HCT116 (cell line): Measurements from ENCODE around the gene ADA. TPM values are rescaled to one million over a fixed set of nuclear protein-coding genes. Genes with fewer than 3 reads are reported as not detected.

Experiments
- ATAC-seq: fragments of 200-7000 bp; cut with Tn5 transposase; 2 replicates; pipeline ENCODE4 v1.9.1; 2020; ENCODE audit warnings: mild to moderate bottlenecking, moderate library complexity
- BruUV-seq: library from RNA; stranded (reverse); fragments of 400-500 nt; replicated peaks from 2 replicates; lab custom pipeline; 2021; lab: Mats Ljungman, UMichigan
- CTCF ChIA-PET: fragments of 300-600 bp; sonication (Branson Sonifier 250); formaldehyde crosslinking; loops from one replicate; lab custom pipeline; 2021; ENCODE audit warnings: antibody characterized with exemption; lab: Charles Lee
- POLR2A ChIA-PET: fragments of 300-600, 350-600 bp; sonication (Branson Sonifier 250); formaldehyde crosslinking; loops from one replicate; lab custom pipeline; 2021; ENCODE audit warnings: antibody characterized with exemption; lab: Charles Lee
- RAD21 ChIA-PET, 2 experiments: fragments of 300-600 bp; sonication (Branson Sonifier 250); formaldehyde crosslinking; loops; one replicate each; lab custom pipeline; 2023; ENCODE audit warnings: low total read pairs in 2 of 2; ENCODE audit not compliant: uncharacterized antibody in 2 of 2, unreplicated experiment in 2 of 2, low non-redundant PET in 1 of 2; lab: Charles Lee
- DNase-seq: peaks from one replicate; pipeline ENCODE4 v3.0.0-alpha.2; 2010; ENCODE audit warnings: low read depth, low spot score
- H2AFZ ChIP-seq: fragments of 200-600 bp; shearing (Covaris generic), sonication (generic); 2 replicates; pipeline ENCODE4 v1.6.1; 2017; ENCODE audit warnings: low read depth, mixed run types, mixed read lengths, antibody characterized with exemption, low read length; ENCODE audit not compliant: poor library complexity, severe bottlenecking
- H3K27ac ChIP-seq: 2 replicates; pipeline ENCODE4 v1.5.1; 2012; ENCODE audit warnings: low read depth, low read length
- H3K27me3 ChIP-seq: fragments of 200-600 bp; sonication (generic); 2 replicates; pipeline ENCODE4 v1.6.1; 2016; ENCODE audit warnings: mixed run types, low read length, mixed read lengths; ENCODE audit not compliant: insufficient read depth
- H3K36me3 ChIP-seq, 2 experiments: fragments of 200-500 bp in 1 of 2; fragments of 200-600 bp in 1 of 2; sonication (Bioruptor generic) in 1 of 2; sonication (generic) in 1 of 2; 2 replicates each; pipeline versions ENCODE4 v1.5.1 to v1.6.1; 2014 to 2016; ENCODE audit warnings: low read length in 2 of 2, inconsistent platforms in 1 of 2, mixed read lengths in 1 of 2, mixed run types in 1 of 2; ENCODE audit not compliant: insufficient read depth in 2 of 2, control insufficient read depth in 1 of 2
- H3K4me1 ChIP-seq, 2 experiments: fragments of 200-600 bp in 1 of 2; sonication (generic) in 1 of 2; 2 replicates each; pipeline versions ENCODE4 v1.5.1 to v1.6.1; 2012 to 2017; ENCODE audit warnings: low read length in 2 of 2, inconsistent platforms in 1 of 2, mild to moderate bottlenecking in 1 of 2, mixed read lengths in 1 of 2, mixed run types in 1 of 2, moderate library complexity in 1 of 2; ENCODE audit not compliant: insufficient read depth in 2 of 2, control insufficient read depth in 1 of 2
- H3K4me2 ChIP-seq: fragments of 200-600 bp; sonication (generic); 2 replicates; pipeline ENCODE4 v1.6.1; 2017; ENCODE audit warnings: mixed run types, low read length, mixed read lengths
- H3K4me3 ChIP-seq, 2 experiments: fragments of 200-600 bp in 1 of 2; sonication (generic) in 1 of 2; replicated peaks in 1 of 2; 2 replicates each; pipeline ENCODE4 v1.5.1; 2011 to 2016; ENCODE audit warnings: low read length in 2 of 2, control low read depth in 1 of 2, low read depth in 1 of 2, mild to moderate bottlenecking in 1 of 2, mixed read lengths in 1 of 2, mixed run types in 1 of 2
- H3K79me2 ChIP-seq: fragments of 200-600 bp; sonication (generic); 2 replicates; pipeline ENCODE4 v1.6.1; 2017; ENCODE audit warnings: mild to moderate bottlenecking, mixed run types, low read length, moderate library complexity, mixed read lengths; ENCODE audit not compliant: insufficient read depth
- H3K9ac ChIP-seq: fragments of 200-600 bp; sonication (generic); 2 replicates; pipeline ENCODE4 v1.6.1; 2016; ENCODE audit warnings: low read length, mixed read lengths
- H3K9me2 ChIP-seq: fragments of 200-600 bp; sonication (generic), shearing (Covaris generic); 2 replicates; pipeline ENCODE4 v1.6.1; 2017; ENCODE audit warnings: mixed run types, mild to moderate bottlenecking, moderate library complexity; ENCODE audit not compliant: insufficient read depth
- H3K9me3 ChIP-seq, 2 experiments: fragments of 200-500 bp in 1 of 2; fragments of 200-600 bp in 1 of 2; sonication (Bioruptor generic) in 1 of 2; sonication (generic) in 1 of 2; 2 replicates each; pipeline ENCODE4 v1.6.1; 2014 to 2017; ENCODE audit warnings: low read length in 2 of 2, mixed read lengths in 2 of 2, inconsistent platforms in 1 of 2, low read depth in 1 of 2, mild to moderate bottlenecking in 1 of 2, mixed run types in 1 of 2, moderate library complexity in 1 of 2; ENCODE audit not compliant: control insufficient read depth in 1 of 2, insufficient read depth in 1 of 2
- H4K20me1 ChIP-seq: fragments of 200-600 bp; sonication (generic), shearing (Covaris generic); 2 replicates; pipeline ENCODE4 v1.6.1; 2017; ENCODE audit warnings: mixed run types, mild to moderate bottlenecking, moderate library complexity; ENCODE audit not compliant: insufficient read depth
- EZH2phosphoT487 ChIP-seq: fragments of 200-600 bp; IDR thresholded peaks from 2 replicates; pipeline ENCODE4 v1.6.1; 2018; ENCODE audit warnings: antibody characterized with exemption, borderline replicate concordance
- FOSL1 ChIP-seq: IDR thresholded peaks from 2 replicates; pipeline ENCODE4 v1.6.1; 2012; ENCODE audit warnings: low read depth
- POLR2AphosphoS5 ChIP-seq: IDR thresholded peaks from 2 replicates; pipeline ENCODE4 v1.6.1; 2011; ENCODE audit warnings: mild to moderate bottlenecking, low read depth, low read length, moderate library complexity
- SIN3A ChIP-seq: IDR thresholded peaks from 2 replicates; pipeline ENCODE4 v1.6.1; 2012; ENCODE audit warnings: low read depth
- SRF ChIP-seq: IDR thresholded peaks from 2 replicates; pipeline ENCODE4 v1.6.1; 2012; ENCODE audit warnings: low read depth
- YY1 ChIP-seq: IDR thresholded peaks from 2 replicates; pipeline ENCODE4 v1.6.1; 2011; ENCODE audit warnings: low read length, low read depth, moderate library complexity, mild to moderate bottlenecking; ENCODE audit not compliant: insufficient replicate concordance; ENCODE audit errors: extremely low read depth
- intact Hi-C: fragments of 100-400 bp; cut with micrococcal nuclease; formaldehyde crosslinking; loops from 2 replicates; pipeline ENCODE4 v1.10.0; 2022
- total RNA-seq: library from RNA; stranded (reverse); gene quantifications from one replicate; pipeline ENCODE4 v1.2.1, GENCODE V29; 2021; ENCODE audit not compliant: unreplicated experiment
- TF ChIP-seq, protein P1 (sequence below): IDR thresholded peaks from 2 replicates; pipeline ENCODE4 v1.6.1; 2012
- TF ChIP-seq, protein P2 (sequence below): IDR thresholded peaks from 2 replicates; pipeline ENCODE4 v1.6.1; 2012; ENCODE audit warnings: low read depth

The ADA gene
- total RNA-seq, 1 experiment from 2014 or later: 25.9 TPM

DNA sequence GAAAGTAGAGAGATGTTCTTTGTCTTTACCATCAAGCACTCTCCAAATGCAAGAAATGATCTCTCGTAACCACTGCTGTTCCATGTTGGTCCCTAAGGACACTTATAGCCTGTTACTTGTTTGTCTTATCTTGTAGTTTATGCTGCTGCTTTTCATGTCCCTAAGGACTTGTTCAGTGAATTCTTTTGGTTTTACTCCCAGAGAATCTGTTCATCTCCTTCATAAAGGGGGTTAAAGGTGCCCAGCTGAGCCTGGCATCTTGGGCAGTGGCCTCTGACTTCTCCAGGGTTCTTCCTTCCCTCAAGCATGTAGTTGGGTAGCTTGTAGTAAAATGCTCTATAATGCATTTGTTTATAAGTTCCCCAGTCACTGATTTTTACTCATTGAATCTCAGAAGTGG is 70.0 kb downstream of the ADA start:
- Histone ChIP-seq H4K20me1 (no peaks in the 10 kb centered on the region), H3K4me2 (no peak overlapping the region), H3K4me1 (peaks cover 5 to 13% of the 10 kb centered on the region in 2 experiments), H3K79me2 (no peaks in the 10 kb centered on the region), H3K36me3 (no peaks in the 10 kb centered on the region), H3K4me3 (no peak overlapping the region), H3K27me3 (no peaks in the 10 kb centered on the region), H3K9me3 (no peaks in the 10 kb centered on the region), H3K9ac (no peak overlapping the region), H2AFZ (no peak overlapping the region), H3K9me2 (no peaks in the 10 kb centered on the region), H3K27ac (no peak overlapping the region)
- DNase-seq: no peak
- ATAC-seq: no peak
- TF ChIP-seq, protein P1, sequence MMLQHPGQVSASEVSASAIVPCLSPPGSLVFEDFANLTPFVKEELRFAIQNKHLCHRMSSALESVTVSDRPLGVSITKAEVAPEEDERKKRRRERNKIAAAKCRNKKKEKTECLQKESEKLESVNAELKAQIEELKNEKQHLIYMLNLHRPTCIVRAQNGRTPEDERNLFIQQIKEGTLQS: no peak
- TF ChIP-seq FOSL1 (no peak), EZH2phosphoT487 (no peak)
- ChIA-PET CTCF (no interaction called here), RAD21 (no interaction called here), POLR2A (no interaction called here)
- BruUV-seq: no TSS peak
- intact Hi-C loops: no loop called here

DNA sequence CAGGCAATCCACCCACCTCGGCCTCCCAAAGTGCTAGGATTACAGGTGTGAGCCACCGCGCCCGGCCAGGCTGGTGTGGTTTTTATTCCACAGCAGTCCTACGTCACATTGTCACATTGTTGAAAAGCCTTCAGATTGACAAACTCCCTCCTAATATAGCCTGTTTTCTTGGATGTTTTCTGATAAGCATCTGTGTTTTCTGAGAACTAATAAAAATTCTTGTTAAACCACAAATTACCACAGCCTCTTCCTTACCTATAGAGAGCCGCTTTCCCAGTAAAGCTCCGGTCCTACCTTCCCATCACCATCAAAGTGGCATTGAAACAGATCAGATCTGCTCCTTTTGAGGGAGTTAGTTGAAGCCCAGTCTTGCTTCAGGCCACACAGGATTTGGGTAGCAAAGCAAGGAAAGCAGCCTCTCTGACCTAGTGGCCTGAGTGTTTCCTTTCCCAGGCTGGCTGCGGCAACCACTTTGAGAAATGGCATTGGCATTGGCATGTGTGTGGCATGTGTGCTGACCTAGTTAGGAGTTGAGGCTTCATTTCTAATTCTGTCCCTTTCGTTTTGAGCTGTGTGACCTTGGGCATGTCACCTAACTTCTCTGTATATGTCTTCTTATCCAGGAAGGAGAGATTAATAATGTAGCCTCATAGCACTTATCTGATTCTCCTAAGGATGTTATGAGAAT is 70.8 kb downstream of the ADA start:
- intact Hi-C loops: no loop called here
- peaks cover 11 to 14% of the 10 kb centered on the region in 2 experiments for H3K4me1 ChIP-seq
- ChIA-PET CTCF (no interaction called here), RAD21 (no interaction called here), POLR2A (no interaction called here)
- no peaks in the 10 kb centered on the region for H3K36me3 ChIP-seq
- no peaks in the 10 kb centered on the region for H4K20me1 ChIP-seq
- no peak overlapping the region for H3K9ac ChIP-seq
- ATAC-seq (no peak), DNase-seq (no peak)
- no peak overlapping the region for H3K4me2 ChIP-seq
- no peak overlapping the region for H2AFZ ChIP-seq
- no peak overlapping the region for H3K4me3 ChIP-seq
- BruUV-seq: no TSS peak
- H3K27ac ChIP-seq: no peak overlapping the region
- TF ChIP-seq, protein P1: no peak
- TF ChIP-seq POLR2AphosphoS5: no peak
- no peak for TF ChIP-seq SRF
- TF ChIP-seq SIN3A: no peak
- no peak for TF ChIP-seq YY1
- TF ChIP-seq, protein P2, sequence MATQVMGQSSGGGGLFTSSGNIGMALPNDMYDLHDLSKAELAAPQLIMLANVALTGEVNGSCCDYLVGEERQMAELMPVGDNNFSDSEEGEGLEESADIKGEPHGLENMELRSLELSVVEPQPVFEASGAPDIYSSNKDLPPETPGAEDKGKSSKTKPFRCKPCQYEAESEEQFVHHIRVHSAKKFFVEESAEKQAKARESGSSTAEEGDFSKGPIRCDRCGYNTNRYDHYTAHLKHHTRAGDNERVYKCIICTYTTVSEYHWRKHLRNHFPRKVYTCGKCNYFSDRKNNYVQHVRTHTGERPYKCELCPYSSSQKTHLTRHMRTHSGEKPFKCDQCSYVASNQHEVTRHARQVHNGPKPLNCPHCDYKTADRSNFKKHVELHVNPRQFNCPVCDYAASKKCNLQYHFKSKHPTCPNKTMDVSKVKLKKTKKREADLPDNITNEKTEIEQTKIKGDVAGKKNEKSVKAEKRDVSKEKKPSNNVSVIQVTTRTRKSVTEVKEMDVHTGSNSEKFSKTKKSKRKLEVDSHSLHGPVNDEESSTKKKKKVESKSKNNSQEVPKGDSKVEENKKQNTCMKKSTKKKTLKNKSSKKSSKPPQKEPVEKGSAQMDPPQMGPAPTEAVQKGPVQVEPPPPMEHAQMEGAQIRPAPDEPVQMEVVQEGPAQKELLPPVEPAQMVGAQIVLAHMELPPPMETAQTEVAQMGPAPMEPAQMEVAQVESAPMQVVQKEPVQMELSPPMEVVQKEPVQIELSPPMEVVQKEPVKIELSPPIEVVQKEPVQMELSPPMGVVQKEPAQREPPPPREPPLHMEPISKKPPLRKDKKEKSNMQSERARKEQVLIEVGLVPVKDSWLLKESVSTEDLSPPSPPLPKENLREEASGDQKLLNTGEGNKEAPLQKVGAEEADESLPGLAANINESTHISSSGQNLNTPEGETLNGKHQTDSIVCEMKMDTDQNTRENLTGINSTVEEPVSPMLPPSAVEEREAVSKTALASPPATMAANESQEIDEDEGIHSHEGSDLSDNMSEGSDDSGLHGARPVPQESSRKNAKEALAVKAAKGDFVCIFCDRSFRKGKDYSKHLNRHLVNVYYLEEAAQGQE: no peak
- no peaks in the 10 kb centered on the region for H3K9me2 ChIP-seq
- no peaks in the 10 kb centered on the region for H3K27me3 ChIP-seq
- H3K9me3 ChIP-seq: no peaks in the 10 kb centered on the region
- no peaks in the 10 kb centered on the region for H3K79me2 ChIP-seq
